Activated CD8-positive, alpha-beta memory T cell treated with anti-CD3 and anti-CD28 coated beads for 4 hours (primary cell): Measurements from ENCODE around the gene TOE1.

ENCODE experiments used
- DNase-seq, 2 donors: peaks; one replicate each; pipeline ENCODE4 v3.0.0-alpha.2; 2020; ENCODE audit warnings: low read depth in 2 of 2

The TOE1 gene

GRCh38 chr1:45326627-45327623 is 13.0 kb upstream of the TOE1 start, which contains the start of gene HPDL:
HPDL (plus strand) TSS chr1:45326895; CDS start chr1:45327149, 254 bp downstream.
- DNase-seq = peak; percentile 47 to 57

DNA sequence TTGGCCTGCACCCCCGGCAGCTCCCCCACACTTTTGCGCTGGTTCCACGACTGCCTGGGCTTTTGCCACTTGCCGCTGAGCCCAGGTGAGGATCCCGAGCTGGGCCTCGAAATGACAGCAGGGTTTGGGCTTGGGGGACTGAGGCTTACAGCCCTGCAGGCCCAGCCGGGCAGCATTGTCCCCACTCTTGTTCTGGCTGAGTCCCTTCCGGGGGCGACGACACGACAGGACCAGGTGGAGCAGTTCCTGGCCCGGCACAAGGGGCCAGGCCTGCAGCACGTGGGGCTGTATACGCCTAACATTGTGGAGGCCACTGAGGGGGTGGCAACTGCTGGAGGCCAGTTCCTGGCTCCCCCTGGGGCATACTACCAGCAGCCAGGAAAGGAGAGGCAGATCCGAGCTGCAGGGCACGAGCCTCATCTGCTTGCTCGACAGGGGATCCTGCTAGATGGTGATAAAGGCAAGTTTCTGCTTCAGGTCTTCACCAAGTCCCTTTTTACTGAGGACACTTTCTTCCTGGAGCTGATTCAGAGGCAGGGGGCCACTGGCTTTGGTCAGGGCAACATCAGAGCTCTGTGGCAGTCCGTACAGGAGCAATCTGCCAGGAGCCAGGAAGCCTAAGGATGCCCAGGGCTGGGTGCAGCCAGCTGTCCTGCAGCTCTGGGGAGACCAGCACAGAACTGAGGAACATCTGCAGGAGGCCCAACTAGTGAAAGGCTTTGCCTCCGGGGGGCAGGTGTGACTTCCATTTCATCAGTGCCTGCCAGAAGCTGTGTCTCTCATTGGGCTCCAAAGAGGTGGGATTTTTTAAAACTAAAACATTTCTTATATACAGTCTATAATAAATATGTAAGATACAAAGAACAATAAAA is 12.1 kb upstream of the TOE1 start:
- no peak for DNase-seq

GRCh38 chr1:45328680-45329079 is 11.3 kb upstream of the TOE1 start:
- DNase-seq = no peak

DNA sequence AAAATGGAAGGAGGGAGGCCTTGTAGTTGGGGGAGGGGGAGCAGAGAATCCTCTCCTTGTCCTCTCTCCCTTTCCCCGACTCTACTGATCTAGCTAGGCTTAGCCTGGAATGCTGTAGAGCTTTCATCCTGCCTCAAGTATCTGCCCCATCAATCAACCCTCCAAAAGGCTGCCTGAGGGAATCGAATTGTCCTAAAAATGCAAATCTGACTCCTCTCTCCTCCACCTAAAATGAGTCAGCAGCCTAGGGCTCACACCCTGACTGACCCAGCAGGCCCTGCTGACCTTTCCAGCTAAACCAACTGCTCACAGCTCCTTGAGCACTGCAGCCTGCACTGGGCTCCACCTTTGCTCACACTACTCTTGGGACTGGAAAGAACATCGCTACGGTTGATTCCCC is 10.5 kb upstream of the TOE1 start:
- DNase-seq = no peak

- DNase-seq = no peak
Observed at GRCh38 chr1:45331436-45332345, 8.3 kb upstream of the TOE1 start.

GRCh38 chr1:45332346-45332720 is 7.6 kb upstream of the TOE1 start:
- no peak for DNase-seq

DNA sequence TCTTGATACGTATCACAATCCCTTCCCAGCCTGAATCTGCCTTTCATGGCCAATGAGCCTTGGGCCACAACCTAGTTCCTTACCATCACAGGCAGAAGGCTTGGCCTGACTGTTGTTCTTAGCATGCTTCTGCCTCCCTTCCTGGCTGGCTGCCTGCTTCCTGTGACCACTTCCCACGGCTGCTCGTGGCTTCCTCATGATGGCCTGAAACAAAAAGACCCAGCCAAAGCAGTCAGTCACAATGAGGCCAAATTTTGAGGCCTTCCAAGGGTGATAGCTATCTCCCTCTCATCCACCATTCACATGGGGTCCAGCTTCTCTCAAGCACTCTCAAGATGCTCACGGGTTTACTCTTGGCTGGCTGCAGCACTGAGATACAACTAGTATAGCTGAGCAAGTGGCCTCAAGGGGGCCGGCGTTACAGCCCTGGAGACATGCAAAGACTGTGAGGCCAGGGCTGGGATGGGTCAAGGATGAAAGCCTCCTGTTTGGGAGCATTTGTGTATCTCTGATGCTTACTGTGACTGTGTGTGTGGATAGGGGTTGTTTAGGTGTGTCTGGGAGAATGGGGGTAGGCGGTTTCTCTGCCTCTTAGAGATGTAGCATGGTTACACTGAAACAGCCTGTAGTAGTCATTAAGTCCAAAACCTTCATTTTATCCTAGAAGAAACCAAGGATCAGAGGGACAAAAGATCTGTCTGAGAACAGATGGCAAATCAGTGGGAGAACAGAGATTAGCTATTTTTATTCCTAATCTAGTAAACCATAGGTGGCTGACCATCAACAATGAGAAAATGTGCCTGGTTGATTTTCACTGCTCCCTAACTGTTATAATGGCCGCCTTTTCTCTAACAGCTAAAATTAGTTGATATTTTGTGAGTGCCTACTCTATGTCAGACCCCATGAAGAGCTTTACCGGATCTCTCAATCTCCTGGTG is 5.4 kb upstream of the TOE1 start:
- no peak for DNase-seq

GRCh38 chr1:45335855-45336324 is 4.1 kb upstream of the TOE1 start:
- no peak for DNase-seq

DNA sequence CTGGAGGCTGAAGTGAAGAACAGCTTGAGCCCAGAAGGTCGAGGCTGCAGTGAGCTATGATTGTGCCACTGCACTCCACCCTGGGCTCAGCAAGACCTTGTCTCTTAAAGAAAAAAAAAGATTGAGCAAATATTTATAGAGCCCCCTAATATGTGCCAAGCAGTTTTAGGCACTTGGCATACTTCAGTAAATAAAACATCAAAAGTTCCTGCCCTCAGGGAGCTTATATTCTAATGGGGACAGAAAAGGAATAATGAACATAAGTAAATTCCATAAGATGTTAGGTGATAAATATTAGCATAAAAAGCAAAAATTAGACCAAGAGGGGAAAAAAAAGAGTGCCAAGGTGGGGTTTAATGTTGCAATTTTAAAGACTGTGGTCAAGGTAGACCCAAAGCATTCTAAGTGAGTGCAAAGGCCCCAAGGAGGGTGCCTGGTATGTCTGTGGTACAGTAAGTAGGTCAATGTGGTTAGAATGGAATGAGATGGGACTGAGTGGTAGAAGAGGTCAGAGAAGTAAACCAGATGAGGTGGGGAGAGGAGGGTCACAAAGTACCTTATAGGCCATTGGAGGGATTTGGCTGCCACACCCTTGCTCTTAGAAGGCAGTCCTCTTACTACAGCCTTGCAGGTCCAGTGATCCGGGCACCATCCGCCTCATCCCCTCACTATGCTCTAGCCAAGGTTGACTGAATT is 2.2 kb upstream of the TOE1 start:
- DNase-seq = no peak

GRCh38 chr1:45340816-45341466 is 971 bp downstream of the TOE1 start:
- no peak for DNase-seq

GRCh38 chr1:45344499-45344898 is 4.5 kb downstream of the TOE1 start:
- DNase-seq = no peak

DNA sequence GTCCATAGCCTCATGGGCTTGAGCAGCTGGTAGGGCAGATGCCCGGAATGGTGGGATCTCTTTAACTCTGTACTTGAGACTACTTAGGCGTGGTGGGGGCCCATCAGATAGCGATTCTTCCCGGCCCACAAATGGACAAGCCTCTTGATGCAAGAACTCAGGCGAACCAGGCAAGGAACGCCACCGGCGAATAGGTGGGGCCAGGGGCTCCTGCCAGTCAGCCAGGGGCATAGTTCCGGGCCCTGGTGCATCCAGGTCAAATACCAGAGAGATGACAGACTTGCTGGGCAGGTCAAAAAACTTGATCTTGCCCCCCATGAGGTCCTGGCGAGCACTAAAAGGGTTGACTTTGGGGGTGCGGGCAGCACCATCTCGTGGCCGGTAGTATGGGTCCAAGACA is 5.0 kb downstream of the TOE1 start:
- DNase-seq = no peak

DNA sequence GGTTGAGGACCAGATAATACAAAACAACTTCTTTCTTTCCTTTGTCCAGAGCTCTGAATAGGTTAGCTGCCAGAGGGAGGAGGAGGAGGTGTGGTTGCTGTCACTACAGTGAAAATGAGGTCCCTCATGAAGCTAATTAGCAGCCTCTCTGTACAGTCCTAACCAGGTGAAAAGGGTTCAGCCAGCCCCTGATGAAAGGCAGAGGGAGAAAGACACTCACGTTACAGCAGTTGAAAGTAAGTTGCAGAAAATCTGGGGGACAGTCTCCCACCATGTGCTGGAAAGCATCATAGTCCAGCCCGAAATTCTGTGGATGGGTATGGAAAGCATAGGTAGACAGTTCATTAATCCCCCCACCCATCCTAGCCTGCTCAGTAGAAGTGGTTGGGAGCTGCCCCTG is 6.5 kb downstream of the TOE1 start:
- no peak for DNase-seq

GRCh38 chr1:45348020-45348419 is 8.1 kb downstream of the TOE1 start:
- no peak for DNase-seq

GRCh38 chr1:45348609-45348965 is 8.6 kb downstream of the TOE1 start:
- DNase-seq = no peak

GRCh38 chr1:45348966-45349677 is 9.2 kb downstream of the TOE1 start:
- no peak for DNase-seq

- DNase-seq = no peak
Observed at GRCh38 chr1:45351508-45351907, 11.5 kb downstream of the TOE1 start.

- no peak for DNase-seq
Observed at GRCh38 chr1:45353685-45354084, 13.7 kb downstream of the TOE1 start.

- no peak for DNase-seq
Observed at GRCh38 chr1:45354838-45355237, 14.9 kb downstream of the TOE1 start.
